SK-N-SH (cell line): ENCODE data around the gene ATG16L1. TPM values are rescaled to one million over a fixed set of nuclear protein-coding genes. Genes with fewer than 3 reads are reported as not detected.

ENCODE experiments used
- CTCF ChIA-PET: fragments of 300-600, 350-600 bp; formaldehyde crosslinking; extraction: SDS; loops from one replicate; lab custom pipeline; 2021; lab: Yijun Ruan, JAX
- POLR2A ChIA-PET: fragments of 350-600 bp; sonication (Branson Sonifier 250); formaldehyde crosslinking; extraction: SDS; loops from one replicate; lab custom pipeline; 2020; ENCODE audit warnings: antibody characterized with exemption, inconsistent platforms; lab: Yijun Ruan, JAX
- DNase-seq: peaks from one replicate; pipeline ENCODE4 v3.0.0; 2012
- H2AFZ ChIP-seq: fragments of 200-600 bp; sonication (generic); 2 replicates; pipeline ENCODE4 v1.8.1; 2016; ENCODE audit warnings: antibody characterized with exemption, mild to moderate bottlenecking, low read depth
- H3F3A ChIP-seq: fragments of 200-600 bp; sonication (generic); replicated peaks from 2 replicates; pipeline ENCODE3; 2016; ENCODE audit warnings: antibody characterized with exemption, mild to moderate bottlenecking; ENCODE audit not compliant: insufficient read depth
- H3K27ac ChIP-seq, 2 experiments: fragments of 200-500 bp in 1 of 2; fragments of 200-600 bp in 1 of 2; sonication (Bioruptor generic) in 1 of 2; sonication (generic), shearing (Covaris generic) in 1 of 2; 2 replicates each; pipeline versions ENCODE4 v1.5.1 to v1.6.1; 2014 to 2016; ENCODE audit warnings: low read depth in 2 of 2, inconsistent platforms in 1 of 2, low read length in 1 of 2, mild to moderate bottlenecking in 1 of 2, mixed read lengths in 1 of 2
- H3K27me3 ChIP-seq: fragments of 200-600 bp; sonication (generic), shearing (Covaris generic); 2 replicates; pipeline ENCODE4 v1.6.1; 2016; ENCODE audit warnings: mixed run types; ENCODE audit not compliant: insufficient read depth
- H3K36me3 ChIP-seq, 2 experiments: fragments of 200-500 bp in 1 of 2; fragments of 200-600 bp in 1 of 2; sonication (Bioruptor generic) in 1 of 2; sonication (generic) in 1 of 2; replicated peaks in 1 of 2; 2 replicates each; pipeline versions ENCODE3 to v1.5.1; 2014 to 2016; ENCODE audit warnings: low read length in 1 of 2, mild to moderate bottlenecking in 1 of 2; ENCODE audit not compliant: insufficient read depth in 2 of 2, control insufficient read depth in 1 of 2
- H3K4me1 ChIP-seq, 2 experiments: fragments of 200-500 bp in 1 of 2; fragments of 200-600 bp in 1 of 2; sonication (Bioruptor generic) in 1 of 2; sonication (generic), shearing (Covaris generic) in 1 of 2; 2 replicates each; pipeline versions ENCODE4 v1.5.1 to v1.6.1; 2014 to 2016; ENCODE audit warnings: low read depth in 1 of 2, low read length in 1 of 2, mixed run types in 1 of 2; ENCODE audit not compliant: insufficient read depth in 2 of 2, control insufficient read depth in 1 of 2
- H3K4me2 ChIP-seq: fragments of 200-600 bp; sonication (generic), shearing (Covaris generic); 2 replicates; pipeline ENCODE4 v1.6.1; 2017; ENCODE audit warnings: mixed run types
- H3K4me3 ChIP-seq, 2 experiments: fragments of 200-500 bp in 1 of 2; fragments of 200-600 bp in 1 of 2; sonication (Bioruptor generic) in 1 of 2; sonication (generic), shearing (Covaris generic) in 1 of 2; 2 replicates each; pipeline versions ENCODE4 v1.5.1 to v1.8.1; 2014 to 2016; ENCODE audit warnings: low read depth in 2 of 2, inconsistent platforms in 1 of 2, low read length in 1 of 2, mild to moderate bottlenecking in 1 of 2, mixed read lengths in 1 of 2, moderate library complexity in 1 of 2
- H3K79me2 ChIP-seq: fragments of 200-600 bp; sonication (generic); 2 replicates; pipeline ENCODE4 v1.8.1; 2017; ENCODE audit warnings: mild to moderate bottlenecking; ENCODE audit not compliant: insufficient read depth
- H3K9ac ChIP-seq: fragments of 200-600 bp; sonication (generic); 2 replicates; pipeline ENCODE4 v1.6.1; 2017; ENCODE audit warnings: mixed run types
- H3K9me2 ChIP-seq: fragments of 200-600 bp; sonication (generic); 2 replicates; pipeline ENCODE4 v1.6.1; 2017; ENCODE audit warnings: mixed run types
- H3K9me3 ChIP-seq: fragments of 200-600 bp; sonication (generic); 2 replicates; pipeline ENCODE4 v1.6.1; 2017; ENCODE audit warnings: mixed run types, mild to moderate bottlenecking, moderate library complexity
- H4K20me1 ChIP-seq: fragments of 200-600 bp; sonication (generic); 2 replicates; pipeline ENCODE4 v1.6.1; 2017; ENCODE audit warnings: mild to moderate bottlenecking, mixed run types; ENCODE audit not compliant: insufficient read depth
- CHD2 ChIP-seq: fragments of 150-350 bp; IDR thresholded peaks from 2 replicates; pipeline ENCODE4 v1.6.1; 2018; ENCODE audit warnings: low read length; ENCODE audit not compliant: partially characterized antibody
- CTCF ChIP-seq: fragments of 200-600 bp; sonication (generic); IDR thresholded peaks from 2 replicates; pipeline ENCODE4 v1.6.1; 2017; ENCODE audit warnings: antibody characterized with exemption, mild to moderate bottlenecking, moderate library complexity
- ELF1 ChIP-seq: IDR thresholded peaks from 2 replicates; pipeline ENCODE4 v1.4.0; 2012
- EP300 ChIP-seq, 2 experiments: IDR thresholded peaks; 2 replicates each; pipeline versions ENCODE4 v1.4.0 to v1.6.1; 2012; ENCODE audit warnings: borderline replicate concordance in 1 of 2, low read depth in 1 of 2, low read length in 1 of 2
- EZH2phosphoT487 ChIP-seq: fragments of 200-600 bp; sonication (generic); IDR thresholded peaks from 2 replicates; pipeline ENCODE4 v1.6.1; 2017; ENCODE audit warnings: low read depth, mixed run types, mild to moderate bottlenecking, antibody characterized with exemption, moderate library complexity, borderline replicate concordance
- FOXJ3 ChIP-seq: sonication (generic); formaldehyde crosslinking; IDR thresholded peaks from 2 replicates; pipeline ENCODE4 v1.5.1; 2020; ENCODE audit warnings: mild to moderate bottlenecking, missing genetic modification reagents
- FOXM1 ChIP-seq: IDR thresholded peaks from 2 replicates; pipeline ENCODE4 v1.4.0; 2012; ENCODE audit warnings: low read depth, mild to moderate bottlenecking
- GABPA ChIP-seq: IDR thresholded peaks from 2 replicates; pipeline ENCODE4 v1.4.0; 2012; ENCODE audit warnings: low read depth, mild to moderate bottlenecking
- GATA2 ChIP-seq: sonication (generic); formaldehyde crosslinking; IDR thresholded peaks from 2 replicates; pipeline ENCODE4 v1.5.0; 2020; ENCODE audit warnings: mild to moderate bottlenecking, missing genetic modification reagents
- MEF2A ChIP-seq: IDR thresholded peaks from 2 replicates; pipeline ENCODE4 v1.4.0; 2012; ENCODE audit warnings: low read depth, borderline replicate concordance
- MXI1 ChIP-seq: IDR thresholded peaks from 2 replicates; pipeline ENCODE4 v1.6.1; 2012; ENCODE audit warnings: mild to moderate bottlenecking, low read depth, low read length, improper control_type of control experiment
- PBX3 ChIP-seq: IDR thresholded peaks from 2 replicates; pipeline ENCODE4; 2012
- RAD21 ChIP-seq: IDR thresholded peaks from 2 replicates; pipeline ENCODE4 v1.6.1; 2012; ENCODE audit warnings: mild to moderate bottlenecking, low read length
- RCOR1 ChIP-seq: fragments of 150-350 bp; IDR thresholded peaks from 2 replicates; pipeline ENCODE4 v1.6.1; 2017; ENCODE audit warnings: antibody characterized with exemption, low read length
- RFX5 ChIP-seq: IDR thresholded peaks from 2 replicates; pipeline ENCODE4 v1.6.1; 2012; ENCODE audit warnings: mild to moderate bottlenecking, improper control_type of control experiment, low read length
- RXRA ChIP-seq: IDR thresholded peaks from 2 replicates; pipeline ENCODE4 v1.4.0; 2012; ENCODE audit warnings: low read depth, mild to moderate bottlenecking, borderline replicate concordance
- SMC3 ChIP-seq: IDR thresholded peaks from 2 replicates; pipeline ENCODE4 v1.6.1; 2012; ENCODE audit warnings: low read depth, low read length, improper control_type of control experiment
- TAF1 ChIP-seq: IDR thresholded peaks from 2 replicates; pipeline ENCODE4 v1.6.1; 2012; ENCODE audit warnings: low read depth, mild to moderate bottlenecking, low read length, moderate library complexity, borderline replicate concordance
- TCF12 ChIP-seq: IDR thresholded peaks from 2 replicates; pipeline ENCODE4 v1.4.0; 2012
- TEAD4 ChIP-seq: IDR thresholded peaks from 2 replicates; pipeline ENCODE4 v1.4.0; 2012; ENCODE audit warnings: mild to moderate bottlenecking, borderline replicate concordance; ENCODE audit not compliant: insufficient read depth
- YY1 ChIP-seq: IDR thresholded peaks from 2 replicates; pipeline ENCODE4 v1.4.0; 2012; ENCODE audit warnings: low read depth, mild to moderate bottlenecking
- WGBS: methylation state at CpG from one replicate; pipeline ENCODE4 v1.1.6; 2017; ENCODE audit warnings: low lambda C conversion rate; 5-methylcytosine and 5-hydroxymethylcytosine counted together
- polyA plus RNA-seq, 3 experiments: library from polyadenylated mRNA; depleted of rRNA; stranded (reverse); fragments of >200 nt; gene quantifications; 2 replicates each; pipeline ENCODE4 v1.2.3, GENCODE V29; 2012
- TF ChIP-seq, protein P1 (sequence below): fragments of 150-350 bp; IDR thresholded peaks from 2 replicates; pipeline ENCODE4 v1.6.1; 2016; ENCODE audit warnings: mild to moderate bottlenecking, low read depth, low read length
- TF ChIP-seq, protein P2 (sequence below): IDR thresholded peaks from 2 replicates; pipeline ENCODE4 v1.4.0; 2012; ENCODE audit warnings: low read depth, borderline replicate concordance
- TF ChIP-seq, protein P3 (sequence below): IDR thresholded peaks from 2 replicates; pipeline ENCODE4 v1.4.0; 2012; ENCODE audit warnings: low read depth
- TF ChIP-seq, protein P4 (sequence below): fragments of 150-350 bp; IDR thresholded peaks from 2 replicates; pipeline ENCODE4 v1.6.1; 2017; ENCODE audit warnings: antibody characterized with exemption, low read length, low read depth, borderline replicate concordance

The ATG16L1 gene
- 22.2 and 32.2 TPM in 2 replicates for polyA plus RNA-seq (2012; rRNA removed)
- 22.0 and 24.7 TPM in 2 replicates for polyA plus RNA-seq (2012; cell fraction: cytosol; rRNA removed)
- polyA plus RNA-seq (2012; cell fraction: nucleus; rRNA removed), result 44.4 and 67.5 TPM in 2 replicates

GRCh38 chr2:233251306-233252116 lies at the start of gene ATG16L1:
Gene ATG16L1, plus strand, starts transcription at chr2:233251673. Its CDS starts 155 bp downstream, at chr2:233251828.
- H3K4me1 ChIP-seq, result peaks cover 6 to 12% of the 10 kb centered on the region in 2 experiments
- peak; percentile 99 for DNase-seq
- peak within 1 kb of the TSS; percentile 86 for H3K4me2 ChIP-seq
- H4K20me1 ChIP-seq, result peaks cover 28% of the 10 kb centered on the region
- no peaks in the 10 kb centered on the region for H3K27me3 ChIP-seq
- no peaks in the 10 kb centered on the region for H3K9me3 ChIP-seq
- H3K27ac ChIP-seq, result peak within 1 kb of the TSS; percentile 71 to 75
- peaks cover 8 to 17% of the 10 kb centered on the region in 2 experiments for H3K36me3 ChIP-seq
- POLR2A ChIA-PET, result no interaction called here
- no peaks in the 10 kb centered on the region for H3K9me2 ChIP-seq
- 0% methylated on average over 16 of the region's 75 CpGs for WGBS
- H2AFZ ChIP-seq, result peak within 1 kb of the TSS; percentile 93
- peaks cover 4% of the 10 kb centered on the region for H3F3A ChIP-seq
- peak within 1 kb of the TSS; percentile 87 to 98 for H3K4me3 ChIP-seq
- CTCF ChIA-PET, result interaction anchor here (0.6 to 3.0 kb wide), 37 partner anchors 8 to 657 kb away, joined by 3 to 19 read pairs (median 3); partner anchors contain the start of genes EFHD1 and INPP5D
- H3K79me2 ChIP-seq, result peaks cover 48% of the 10 kb centered on the region
- H3K9ac ChIP-seq, result peak within 1 kb of the TSS; percentile 78
- no peak for TF ChIP-seq TEAD4
- TF ChIP-seq, protein P1, sequence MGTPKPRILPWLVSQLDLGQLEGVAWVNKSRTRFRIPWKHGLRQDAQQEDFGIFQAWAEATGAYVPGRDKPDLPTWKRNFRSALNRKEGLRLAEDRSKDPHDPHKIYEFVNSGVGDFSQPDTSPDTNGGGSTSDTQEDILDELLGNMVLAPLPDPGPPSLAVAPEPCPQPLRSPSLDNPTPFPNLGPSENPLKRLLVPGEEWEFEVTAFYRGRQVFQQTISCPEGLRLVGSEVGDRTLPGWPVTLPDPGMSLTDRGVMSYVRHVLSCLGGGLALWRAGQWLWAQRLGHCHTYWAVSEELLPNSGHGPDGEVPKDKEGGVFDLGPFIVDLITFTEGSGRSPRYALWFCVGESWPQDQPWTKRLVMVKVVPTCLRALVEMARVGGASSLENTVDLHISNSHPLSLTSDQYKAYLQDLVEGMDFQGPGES, result no peak
- TF ChIP-seq RXRA, result no peak
- no peak for TF ChIP-seq FOXJ3
- TF ChIP-seq, protein P2, sequence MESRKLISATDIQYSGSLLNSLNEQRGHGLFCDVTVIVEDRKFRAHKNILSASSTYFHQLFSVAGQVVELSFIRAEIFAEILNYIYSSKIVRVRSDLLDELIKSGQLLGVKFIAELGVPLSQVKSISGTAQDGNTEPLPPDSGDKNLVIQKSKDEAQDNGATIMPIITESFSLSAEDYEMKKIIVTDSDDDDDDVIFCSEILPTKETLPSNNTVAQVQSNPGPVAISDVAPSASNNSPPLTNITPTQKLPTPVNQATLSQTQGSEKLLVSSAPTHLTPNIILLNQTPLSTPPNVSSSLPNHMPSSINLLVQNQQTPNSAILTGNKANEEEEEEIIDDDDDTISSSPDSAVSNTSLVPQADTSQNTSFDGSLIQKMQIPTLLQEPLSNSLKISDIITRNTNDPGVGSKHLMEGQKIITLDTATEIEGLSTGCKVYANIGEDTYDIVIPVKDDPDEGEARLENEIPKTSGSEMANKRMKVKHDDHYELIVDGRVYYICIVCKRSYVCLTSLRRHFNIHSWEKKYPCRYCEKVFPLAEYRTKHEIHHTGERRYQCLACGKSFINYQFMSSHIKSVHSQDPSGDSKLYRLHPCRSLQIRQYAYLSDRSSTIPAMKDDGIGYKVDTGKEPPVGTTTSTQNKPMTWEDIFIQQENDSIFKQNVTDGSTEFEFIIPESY, result no peak
- TF ChIP-seq SMC3, result peak; percentile 89
- no peak for TF ChIP-seq GATA2 (CRISPR knock-in tag)
- peak; percentile 97 for TF ChIP-seq ELF1
- no peak for TF ChIP-seq FOXM1
- peak; percentile 94 for TF ChIP-seq CTCF
- TF ChIP-seq, protein P3, sequence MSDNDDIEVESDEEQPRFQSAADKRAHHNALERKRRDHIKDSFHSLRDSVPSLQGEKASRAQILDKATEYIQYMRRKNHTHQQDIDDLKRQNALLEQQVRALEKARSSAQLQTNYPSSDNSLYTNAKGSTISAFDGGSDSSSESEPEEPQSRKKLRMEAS, result peak; percentile 86; the same call in 1 of the 2 replicates
- peak; percentile 89 for TF ChIP-seq TAF1
- TF ChIP-seq MXI1, result peak; percentile 86
- TF ChIP-seq YY1, result peak; percentile 71
- TF ChIP-seq PBX3, result peak; percentile 44; the same call in 1 of the 2 replicates
- peak; percentile 26; the same call in 1 of the 2 replicates for TF ChIP-seq TCF12
- peak; percentile 12 to 28; a peak in 2 of 4 replicates for TF ChIP-seq EP300 (IDR thresholded peaks at IDR 0.05; ENCODE audit: borderline replicate concordance in 1 of 2, low read depth in 1 of 2, low read length in 1 of 2)
- TF ChIP-seq RFX5, result peak; percentile 49; the same call in 1 of the 2 replicates
- TF ChIP-seq, protein P4, sequence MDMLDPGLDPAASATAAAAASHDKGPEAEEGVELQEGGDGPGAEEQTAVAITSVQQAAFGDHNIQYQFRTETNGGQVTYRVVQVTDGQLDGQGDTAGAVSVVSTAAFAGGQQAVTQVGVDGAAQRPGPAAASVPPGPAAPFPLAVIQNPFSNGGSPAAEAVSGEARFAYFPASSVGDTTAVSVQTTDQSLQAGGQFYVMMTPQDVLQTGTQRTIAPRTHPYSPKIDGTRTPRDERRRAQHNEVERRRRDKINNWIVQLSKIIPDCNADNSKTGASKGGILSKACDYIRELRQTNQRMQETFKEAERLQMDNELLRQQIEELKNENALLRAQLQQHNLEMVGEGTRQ, result no peak
- TF ChIP-seq MEF2A, result no peak; the same call in 1 of the 2 replicates
- TF ChIP-seq RCOR1, result 0 out of 2 replicates have a peak, but pooled peaks have one; percentile 72
- peak; percentile 97 for TF ChIP-seq GABPA
- no peak for TF ChIP-seq EZH2phosphoT487
- peak; percentile 98 for TF ChIP-seq RAD21
- peak; percentile 60 for TF ChIP-seq CHD2
